Measurements from ENCODE around the gene FTH1.
"Not testable (repeated sequence)": the region's sequence is repeated elsewhere in the genome, so short reads cannot be mapped to it uniquely, and the experiment has no call there.

The FTH1 gene

DNA sequence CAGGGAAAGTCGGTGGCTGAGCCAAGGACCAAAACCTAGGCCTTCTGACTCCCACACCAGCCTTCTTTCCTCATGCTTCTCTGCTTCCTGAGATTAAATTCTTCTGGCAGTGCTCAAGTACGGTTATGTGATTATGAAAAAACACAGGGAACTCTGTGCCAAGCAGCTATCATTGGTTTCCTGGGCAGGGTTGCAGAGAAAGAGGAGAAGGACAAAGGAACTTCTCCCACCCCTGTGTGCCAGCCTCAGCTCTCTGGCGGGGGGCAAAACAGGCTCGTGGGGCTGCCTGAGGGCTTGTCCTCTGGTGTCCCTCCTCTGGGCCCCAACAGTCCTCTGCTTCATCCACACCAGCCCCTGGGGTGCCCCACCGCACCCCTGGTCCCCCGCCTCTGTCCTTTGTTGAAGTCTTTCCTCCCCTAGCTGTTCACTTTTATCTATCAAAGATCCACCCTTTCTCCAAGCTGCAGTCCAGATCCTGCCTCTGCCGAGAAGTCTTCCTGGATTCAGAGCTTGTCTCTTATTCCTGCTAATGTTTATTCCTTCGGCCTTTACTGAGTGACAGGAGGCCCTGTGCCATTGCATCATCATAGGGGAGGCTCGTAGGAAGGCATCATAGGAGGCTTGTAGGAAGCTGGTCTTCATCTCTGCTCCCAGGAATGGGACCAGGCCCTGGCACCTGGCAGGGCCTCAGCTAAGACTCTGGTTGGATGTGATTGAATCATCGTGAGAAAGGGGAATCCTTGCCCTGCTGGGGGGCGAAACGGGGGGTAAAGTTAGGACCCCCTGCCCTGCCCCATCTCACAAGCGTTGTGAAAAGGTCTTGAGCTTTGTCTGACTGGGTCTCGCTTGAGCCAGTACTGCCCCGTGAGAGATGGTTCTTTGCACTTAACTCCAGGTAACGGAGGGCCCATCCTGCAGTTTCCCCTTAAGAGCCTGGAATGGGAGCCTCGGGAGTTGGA, 11.5 kb upstream of the FTH1 start:
- peak; percentile 36 for DNase-seq

DNA sequence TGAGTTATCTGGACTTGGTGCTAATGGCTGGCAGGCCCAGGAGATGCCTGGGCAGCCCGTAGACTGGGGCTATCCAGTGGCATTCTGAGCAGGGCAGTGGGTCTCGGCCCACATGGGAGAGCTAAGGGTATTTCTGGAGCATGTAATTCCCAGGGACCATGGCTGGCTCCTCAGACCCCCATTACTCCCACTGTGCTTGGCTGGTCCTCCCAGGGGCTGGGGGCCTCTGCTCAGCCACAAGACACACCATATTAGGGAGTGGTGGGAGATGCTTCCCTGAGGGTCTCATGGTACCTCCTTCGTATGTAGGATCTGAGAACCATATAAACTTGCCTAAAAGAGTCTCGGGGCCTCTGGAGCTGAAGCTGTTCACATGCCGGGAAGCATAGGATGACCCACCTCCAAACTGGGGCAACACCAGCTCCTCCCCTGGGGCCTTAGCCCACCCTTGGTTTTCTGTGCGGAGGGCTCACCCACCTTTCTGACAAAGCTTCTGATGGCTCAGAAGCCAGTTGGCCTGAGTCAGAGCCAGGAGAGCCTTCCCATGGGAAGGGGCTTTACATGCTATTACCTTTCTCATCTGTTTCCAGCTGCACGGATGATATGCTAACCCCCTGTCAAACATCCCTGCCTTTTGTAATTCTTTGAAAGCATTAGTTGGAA, 9.5 kb upstream of the FTH1 start:
- DNase-seq, result no peak

DNA sequence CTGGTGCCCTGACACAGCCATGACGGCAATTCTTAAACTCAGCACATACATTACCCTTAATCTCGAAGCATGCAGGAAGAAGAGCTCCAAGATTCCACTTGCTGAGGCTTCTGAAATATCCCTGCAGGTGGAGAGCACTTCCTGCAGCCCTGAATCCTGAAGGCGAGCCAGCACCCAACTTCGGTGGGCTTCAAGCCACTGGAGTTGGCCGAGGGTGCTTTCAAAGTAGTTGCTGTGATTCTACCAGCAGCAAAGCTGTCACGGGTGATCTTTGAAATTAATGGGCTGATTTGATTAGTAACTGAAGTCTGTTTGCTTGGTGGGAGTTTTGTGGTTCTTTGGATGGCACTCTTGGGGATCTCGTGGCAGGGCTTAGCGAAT, 9.0 kb upstream of the FTH1 start:
- DNase-seq, result no peak

DNA sequence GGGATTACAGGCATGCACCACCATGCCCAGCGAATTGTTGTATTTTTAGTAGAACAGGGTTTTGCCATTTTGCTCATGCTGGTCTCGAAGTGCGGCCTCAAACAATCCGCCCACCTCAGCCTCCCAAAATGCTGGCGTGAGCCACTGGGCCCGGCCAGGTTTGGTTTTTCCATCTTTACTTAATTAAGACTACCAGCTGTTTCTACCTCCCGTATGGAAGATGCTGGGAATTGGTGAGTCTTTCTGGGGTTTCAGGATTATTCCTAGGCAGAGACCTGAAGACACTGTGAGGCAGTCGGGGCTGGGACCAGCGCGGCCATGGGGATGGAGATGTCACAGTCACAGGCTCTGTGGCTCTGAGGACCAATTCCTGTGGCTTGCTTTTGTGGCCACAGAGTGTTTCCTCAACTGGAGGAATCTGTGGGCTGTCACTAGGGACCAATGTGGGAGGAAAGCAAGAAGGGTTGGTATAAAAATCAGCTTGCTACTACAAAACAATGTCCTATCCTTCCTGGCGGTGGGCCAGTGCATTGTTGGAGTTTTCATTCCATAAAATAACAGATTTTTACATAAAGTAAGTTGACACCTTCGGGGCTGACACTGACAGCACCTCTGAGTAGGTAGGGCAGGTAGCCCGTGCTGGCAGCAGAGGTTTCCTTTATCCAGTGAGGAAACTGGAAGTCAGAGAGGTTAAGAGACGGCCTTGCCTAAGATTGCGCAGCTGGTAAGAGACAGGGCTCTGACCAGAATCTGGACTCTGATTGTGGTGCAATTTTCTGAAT, 8.4 kb upstream of the FTH1 start:
- no peak for DNase-seq

DNA sequence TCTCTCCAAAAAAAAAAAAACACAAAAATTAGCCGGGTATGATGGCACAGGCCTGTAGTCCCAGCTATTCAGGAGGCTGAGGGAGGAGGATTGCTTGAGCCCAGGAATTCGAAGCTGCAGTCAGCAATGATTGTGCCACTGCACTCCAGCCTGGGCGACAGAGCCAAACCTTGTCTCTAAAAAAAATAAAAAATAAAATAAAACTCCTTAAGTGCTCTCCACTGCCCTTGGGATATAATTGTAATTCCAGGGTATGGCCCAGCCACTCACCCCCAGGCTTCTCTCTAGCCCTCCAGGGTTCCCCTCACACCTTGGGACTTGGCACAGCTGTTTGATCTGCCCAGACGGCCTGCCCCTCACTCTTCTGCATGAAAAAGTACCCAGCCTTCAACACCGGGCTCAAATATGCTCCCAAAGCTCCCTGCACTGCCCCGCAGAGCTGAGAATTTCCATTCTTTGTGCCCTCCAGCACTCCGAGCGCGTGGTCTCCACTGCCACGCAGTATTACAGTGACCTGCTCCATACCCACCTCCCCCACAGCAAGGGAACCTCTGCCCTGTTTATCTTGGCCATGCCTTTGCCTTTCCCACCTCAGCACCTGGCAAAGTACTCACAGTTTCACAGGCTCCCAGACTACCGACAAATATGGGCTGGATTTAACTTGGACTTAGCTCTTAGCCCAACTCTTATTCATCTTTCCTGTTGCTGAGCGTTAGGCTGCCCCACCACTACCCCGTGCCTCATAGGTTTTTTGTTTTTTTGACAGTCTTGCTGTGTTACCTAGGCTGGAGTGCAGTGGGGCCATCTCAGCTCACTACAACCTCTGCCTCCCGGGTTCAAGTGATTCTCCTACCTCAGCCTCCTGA, 7.6 kb upstream of the FTH1 start:
- peak; percentile 26 for DNase-seq

DNA sequence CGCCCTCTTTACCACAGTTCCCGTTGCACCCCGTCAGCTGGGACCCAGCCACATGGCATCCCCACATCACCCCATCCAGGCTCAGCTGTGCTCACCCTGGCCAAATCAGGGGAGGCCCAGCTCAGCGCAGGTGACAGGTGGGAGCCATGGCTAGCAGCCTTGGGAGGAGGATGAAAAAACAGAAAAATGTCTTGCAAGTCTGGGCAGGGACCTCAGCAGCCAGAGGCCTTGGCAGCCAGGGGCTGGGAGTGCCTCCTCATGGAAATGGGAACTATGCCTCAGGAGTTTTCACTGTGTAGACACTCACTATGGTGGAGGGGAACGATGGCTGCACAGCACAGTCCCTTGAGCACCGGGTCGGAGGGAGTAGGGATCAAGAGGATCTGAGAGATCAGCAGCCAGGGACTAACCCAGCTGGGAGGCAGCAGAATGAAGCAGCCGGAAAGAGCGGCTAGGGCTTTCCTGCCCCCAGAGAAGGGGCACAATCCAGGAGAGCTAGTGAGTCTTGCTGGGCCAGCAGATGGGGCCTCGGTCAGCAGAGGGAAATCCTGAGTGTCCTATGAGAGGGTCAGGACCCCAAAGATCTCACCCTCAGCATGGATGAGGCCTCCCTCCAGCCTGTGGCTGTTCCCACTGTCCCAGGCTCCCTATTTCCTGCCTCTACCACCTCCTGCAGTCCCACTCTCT, 6.2 kb upstream of the FTH1 start:
- DNase-seq, result no peak

DNA sequence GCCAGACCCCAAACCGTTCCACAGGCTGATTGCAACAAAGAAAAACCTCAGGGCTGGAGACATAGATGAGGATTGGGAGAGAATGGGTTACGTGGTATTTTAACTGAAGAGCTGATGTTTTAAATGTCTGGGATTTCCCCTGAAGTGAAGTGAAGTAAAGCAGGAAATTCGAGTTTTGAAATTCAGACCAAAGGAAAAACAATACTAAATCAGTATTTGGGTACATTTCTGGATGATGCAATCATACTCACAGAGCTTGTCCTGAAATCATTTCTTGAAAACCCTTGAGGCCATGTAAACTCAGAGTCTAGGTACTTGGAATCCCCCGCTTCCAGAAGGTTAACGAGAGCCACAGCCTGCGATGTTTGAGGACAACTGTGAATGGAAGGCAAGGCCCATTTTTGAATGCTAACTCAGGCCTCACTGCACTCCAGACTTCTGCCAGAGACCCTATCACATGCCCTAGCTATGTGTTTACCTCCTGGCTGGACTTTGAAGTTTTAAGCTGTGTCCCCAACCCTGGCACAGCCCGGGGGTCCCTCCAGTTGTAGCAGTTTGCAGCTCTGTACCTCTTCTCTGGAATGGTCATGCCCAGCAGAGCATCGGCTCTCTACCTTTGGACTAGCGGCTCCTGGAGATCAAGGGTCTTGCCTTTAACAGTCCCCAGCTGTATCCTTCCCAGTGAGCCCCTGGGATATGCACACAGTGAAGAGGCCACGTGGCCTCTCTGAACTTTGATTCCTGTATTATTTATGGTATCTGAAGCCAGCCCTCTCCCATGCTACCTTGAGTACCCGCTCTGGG, 5.4 kb upstream of the FTH1 start:
- peak; percentile 91 for DNase-seq

DNA sequence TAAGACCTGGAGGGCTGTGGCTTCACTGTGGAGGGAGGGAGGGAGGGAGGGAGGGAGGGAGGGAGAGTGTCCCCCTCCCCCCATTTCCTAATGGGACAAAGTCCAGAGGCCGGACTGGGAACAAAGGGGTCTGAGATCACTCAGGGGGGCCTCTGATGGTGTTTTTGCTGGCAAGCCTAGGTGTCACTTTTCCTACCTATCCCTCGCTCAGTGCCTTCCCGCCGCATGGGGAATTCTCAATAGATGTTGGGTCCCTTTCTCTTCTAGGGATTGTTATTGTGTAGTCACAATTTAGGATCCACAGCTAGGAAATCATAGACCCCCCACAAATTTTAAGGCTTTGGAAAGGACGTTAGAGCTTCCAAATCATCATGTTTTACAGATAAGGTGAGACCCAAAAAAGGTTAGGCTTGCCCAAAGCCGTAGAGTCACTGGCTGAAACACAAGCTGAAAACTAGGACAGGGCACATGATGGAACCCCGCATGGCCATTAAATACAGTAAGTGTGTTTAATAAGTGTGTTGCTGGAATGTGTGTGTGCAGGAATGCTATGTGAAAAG, 4.8 kb upstream of the FTH1 start:
- no peak for DNase-seq

DNA sequence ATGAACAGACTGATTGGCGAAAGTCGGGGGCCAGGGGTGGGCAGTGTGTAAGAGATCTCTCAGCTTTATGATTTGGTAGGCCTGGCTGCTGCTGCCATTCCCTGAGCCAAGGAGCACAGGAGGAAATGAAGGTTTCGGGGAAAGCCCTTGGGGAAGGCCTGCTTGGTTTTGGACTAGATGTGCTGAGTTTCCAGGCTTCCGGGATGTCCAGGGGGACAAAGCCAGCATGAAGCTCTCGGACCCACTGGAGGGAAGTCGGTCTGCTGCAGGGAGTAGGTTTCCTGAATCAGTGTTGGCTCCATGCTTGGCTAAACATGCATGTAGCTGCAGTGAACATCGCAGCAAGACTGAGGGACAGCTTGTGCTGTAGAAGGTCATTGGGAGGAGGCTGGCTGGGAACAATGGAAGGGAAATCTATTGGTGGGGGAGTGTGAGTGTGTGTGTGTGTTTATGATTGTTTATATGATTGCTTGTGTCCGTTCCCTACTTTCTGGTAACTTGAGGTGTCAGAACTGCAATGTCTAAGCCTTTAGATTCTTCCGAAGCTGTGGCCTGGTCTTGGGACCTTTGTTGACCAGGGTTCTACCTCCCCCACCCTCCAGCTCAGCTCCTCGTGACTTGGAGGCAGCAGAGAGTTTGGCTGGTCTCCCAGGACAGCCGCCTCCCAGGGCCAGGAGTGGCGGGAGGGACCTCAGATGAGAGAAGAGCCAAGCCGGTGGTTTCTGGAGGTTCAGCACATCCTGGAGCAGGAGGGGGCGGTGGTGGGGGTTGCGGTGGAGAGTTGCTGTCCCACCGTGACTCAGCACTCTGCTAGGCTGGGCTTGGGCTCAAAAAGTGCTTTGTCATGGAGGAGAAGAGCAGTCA, 4.0 kb upstream of the FTH1 start:
- DNase-seq, result peak; percentile 99

DNA sequence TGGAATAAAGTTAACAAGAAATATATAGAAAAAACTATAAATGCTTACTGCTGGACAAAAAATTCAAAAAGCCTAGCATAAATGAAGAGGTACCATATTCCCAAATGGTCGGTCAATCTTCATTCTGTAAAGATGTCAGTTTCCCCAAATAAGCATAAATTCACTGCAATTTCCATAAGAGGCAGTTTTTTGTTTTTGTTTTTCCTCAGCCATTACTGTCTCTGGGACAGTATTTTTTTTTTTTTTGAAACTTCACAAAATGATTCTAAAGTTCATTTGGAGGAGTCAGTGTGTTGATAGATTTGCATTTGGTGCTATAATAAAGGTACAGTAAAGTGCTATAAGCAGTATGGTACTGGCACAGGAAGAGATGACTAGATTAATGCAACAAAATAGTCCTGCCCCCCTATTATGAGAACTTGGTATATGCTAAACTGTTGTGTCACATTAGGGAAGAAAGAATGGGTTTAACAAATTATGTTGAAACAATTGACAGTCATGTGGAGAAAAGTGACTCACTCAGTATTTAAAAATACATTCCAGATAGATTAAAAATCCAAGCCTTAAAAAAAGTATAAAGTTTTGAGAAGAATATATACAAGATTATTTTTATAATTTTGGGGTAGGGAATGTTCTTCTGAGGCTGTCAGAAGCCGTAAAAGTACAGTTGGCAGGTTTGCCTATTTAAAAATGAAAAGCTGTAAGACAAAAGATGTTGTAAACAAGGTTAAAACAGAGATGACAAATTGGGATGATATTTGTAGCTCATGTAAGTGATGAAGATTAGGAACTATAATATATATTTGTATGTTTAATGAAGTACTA, 2.6 kb upstream of the FTH1 start:
- peak; percentile 34 for DNase-seq

DNA sequence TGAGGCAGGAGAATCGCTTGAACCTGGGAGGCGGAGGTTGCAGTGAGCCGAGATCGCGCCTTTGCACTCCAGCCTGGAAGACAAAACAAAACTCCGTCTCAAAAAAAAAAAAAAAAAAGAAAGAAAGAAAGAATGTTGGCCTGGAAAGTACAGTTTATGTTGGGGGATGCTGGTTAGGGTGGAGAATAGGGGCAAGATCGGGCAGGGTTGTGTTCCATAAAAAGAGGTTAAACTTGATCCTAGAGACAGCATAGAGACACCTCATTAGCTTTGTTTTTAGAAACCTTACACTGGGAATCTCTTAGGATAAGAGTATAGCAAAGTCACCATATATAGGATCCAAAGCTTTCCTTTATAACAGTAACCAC, 1.9 kb upstream of the FTH1 start:
- no peak for DNase-seq

DNA sequence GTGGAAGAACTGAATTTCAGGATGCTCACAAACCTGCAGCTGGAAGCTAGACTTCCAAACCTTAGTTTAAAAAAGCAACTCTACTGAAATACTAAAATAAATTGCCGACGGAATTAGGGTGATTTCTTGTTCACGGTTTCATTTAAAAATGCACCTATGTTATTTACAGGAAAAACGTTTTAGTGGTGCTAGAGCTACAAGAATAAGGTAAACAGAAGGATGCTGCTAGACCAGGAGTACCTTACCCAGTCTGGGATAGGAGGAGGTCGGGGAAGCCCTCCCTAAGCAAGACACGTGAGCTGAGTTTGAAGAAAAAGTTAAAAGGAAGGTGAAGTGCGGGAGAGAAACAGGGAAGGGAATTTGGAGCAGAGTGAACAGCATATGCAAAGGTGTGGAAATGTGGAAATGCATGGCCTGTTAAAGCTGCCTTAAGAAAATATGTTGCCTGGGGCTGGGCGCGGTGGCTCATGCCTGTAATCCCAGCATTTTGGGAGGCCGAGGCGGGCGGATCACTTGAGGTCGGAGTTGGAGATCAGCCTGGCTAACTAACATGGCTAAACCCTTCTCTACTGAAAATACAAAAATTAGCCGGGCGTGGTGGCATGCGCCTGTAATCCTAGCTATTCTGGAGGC, 1.4 kb upstream of the FTH1 start:
- DNase-seq, result no peak

DNA sequence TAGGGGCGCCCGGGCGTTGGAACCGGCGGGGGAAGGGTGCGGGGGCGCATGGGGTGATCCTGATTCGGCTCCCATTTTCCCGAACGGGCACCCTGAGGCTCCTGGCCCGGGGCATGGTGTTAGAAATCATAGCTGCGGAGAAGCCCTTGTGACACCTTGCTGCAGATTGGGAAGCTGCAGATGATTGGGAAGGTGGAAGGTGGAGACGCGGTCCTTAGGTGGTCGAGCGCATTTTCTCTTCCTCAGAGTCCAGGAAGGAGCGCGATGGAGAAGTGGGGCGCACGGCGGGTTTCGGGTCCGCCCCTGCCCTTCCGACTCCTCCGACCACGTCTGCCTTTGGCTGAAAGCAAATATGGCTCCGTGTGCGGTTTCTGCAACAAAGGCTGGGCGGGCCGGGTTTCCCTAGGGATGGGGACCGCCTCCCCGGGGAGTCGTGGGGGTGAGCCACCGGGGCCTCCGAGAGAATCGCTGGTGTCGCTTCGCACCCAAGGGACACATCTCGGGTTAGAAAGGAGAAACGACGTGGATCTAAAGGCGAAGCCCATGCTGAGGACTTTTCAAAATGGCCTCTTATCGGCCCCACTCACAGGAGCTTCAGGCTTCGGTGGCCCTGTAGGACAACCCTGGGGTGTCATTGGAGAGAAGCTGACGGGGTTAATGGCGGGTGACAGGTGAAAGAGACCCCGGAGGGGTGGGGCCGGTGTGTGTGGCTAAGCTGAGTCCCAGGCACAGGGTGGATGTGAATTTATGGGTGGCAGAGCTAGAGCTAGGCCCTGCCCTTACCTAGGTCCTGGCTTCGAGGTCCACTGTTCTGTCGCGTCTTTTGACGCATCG, 707 bp upstream of the FTH1 start:
- DNase-seq, result no peak

DNA sequence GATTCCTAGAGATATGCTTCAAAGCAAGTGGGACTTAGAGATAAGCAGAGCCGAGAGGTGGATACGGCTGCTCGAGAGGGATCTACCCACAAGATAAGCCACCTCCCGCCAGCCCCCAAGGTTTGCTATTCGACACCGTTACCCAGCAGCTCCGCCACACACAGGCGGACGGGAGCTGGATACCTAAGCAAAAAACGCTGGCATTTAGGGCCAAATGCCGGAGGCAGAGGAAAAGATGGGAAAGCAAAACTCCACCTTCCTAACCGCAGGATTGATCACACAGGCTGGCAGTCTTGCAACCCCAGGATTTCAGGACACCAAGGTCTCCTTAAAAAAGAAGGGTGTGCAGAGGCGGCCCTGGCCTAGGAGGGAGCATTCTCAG, 709 bp downstream of the FTH1 start:
- no peak for DNase-seq

DNA sequence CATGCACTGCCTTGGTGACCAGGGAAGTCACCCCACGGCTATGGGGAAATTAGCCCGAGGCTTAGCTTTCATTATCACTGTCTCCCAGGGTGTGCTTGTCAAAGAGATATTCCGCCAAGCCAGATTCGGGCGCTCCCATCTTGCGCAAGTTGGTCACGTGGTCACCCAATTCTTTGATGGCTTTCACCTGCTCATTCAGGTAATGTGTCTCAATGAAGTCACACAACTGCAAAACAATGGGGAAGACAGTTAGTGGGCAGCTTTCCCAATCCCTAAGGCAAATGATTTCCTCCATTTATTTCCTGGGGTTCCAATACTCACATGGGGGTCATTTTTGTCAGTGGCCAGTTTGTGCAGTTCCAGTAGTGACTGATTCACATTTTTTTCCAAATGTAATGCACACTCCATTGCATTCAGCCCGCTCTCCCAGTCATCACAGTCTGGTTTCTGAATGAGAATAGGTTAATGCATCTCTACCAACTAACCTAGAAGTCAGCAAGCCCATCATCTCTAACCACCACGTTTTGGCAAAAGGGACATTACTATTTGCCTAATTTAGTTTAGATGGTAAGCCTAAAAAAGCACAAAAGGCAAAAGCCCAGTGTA, 2.7 kb downstream of the FTH1 start:
- DNase-seq, result not testable (repeated sequence)

DNA sequence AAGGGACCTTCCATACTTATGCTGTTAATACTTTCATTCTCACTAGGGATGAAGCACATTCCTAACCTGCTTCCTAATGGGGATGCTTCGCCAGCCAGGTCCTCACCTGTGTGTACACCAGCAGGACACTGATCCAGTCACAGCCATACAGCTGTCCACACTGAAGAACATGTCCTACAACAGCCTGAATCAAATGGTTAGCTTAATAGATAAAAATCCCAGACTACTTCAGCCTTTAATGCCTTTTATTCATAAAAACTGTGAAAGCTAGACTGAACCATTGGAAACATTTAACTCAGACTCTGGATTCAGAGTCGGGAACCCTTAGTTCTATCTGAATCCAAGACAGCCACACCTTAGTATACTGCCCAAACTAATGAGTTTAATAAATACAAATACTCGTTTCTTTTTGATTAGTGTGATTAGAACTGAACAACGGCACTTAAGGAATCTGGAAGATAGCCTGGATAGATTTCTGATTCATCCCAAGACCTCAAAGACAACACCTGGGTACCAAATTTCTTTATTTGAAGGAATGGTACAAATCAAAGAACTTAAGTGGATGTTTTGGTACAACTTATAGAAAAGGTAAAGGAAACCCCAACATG, 3.3 kb downstream of the FTH1 start:
- DNase-seq, result no peak

Data from kidney glomerular epithelial cell (primary cell).